Epithelial cell of esophagus (primary cell): Measurements from ENCODE around the gene SEC31A.

ENCODE experiments used
- DNase-seq: peaks from one replicate; pipeline ENCODE4 v3.0.0; 2010; ENCODE audit warnings: low read depth
- H3K4me3 ChIP-seq: 2 replicates; pipeline ENCODE4 v1.5.1; 2011; ENCODE audit warnings: mild to moderate bottlenecking, low read length, control low read depth
- TF ChIP-seq, protein P1 (sequence below): IDR thresholded peaks from 2 replicates; pipeline ENCODE4 v1.5.1; 2011; ENCODE audit warnings: low read depth, mild to moderate bottlenecking, low read length, control low read depth, inconsistent platforms; ENCODE audit not compliant: insufficient read depth; ENCODE audit errors: missing control alignments

Gene SEC31A

DNA sequence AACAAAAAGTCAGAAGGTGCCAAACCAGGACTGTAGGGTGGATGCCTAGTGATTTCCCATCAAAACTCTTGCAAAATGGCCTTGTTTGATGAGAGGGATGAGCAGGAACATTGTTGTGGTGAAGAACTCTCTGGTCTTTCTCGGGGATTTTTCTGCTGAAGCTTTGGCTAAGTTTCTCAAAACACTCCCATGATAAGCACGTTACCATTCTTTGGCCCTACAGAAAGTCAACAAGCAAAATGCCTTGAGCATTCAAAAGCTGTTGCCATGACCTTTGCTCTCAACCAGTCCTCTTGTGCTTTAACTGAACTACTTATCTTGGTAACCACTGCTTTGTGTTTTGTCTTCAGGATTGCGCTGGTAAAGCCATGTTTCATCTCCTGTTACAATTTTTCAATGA is 3.0 kb upstream of the SEC31A start:
- H3K4me3 ChIP-seq, result no peak overlapping the region
- no peak for DNase-seq
- TF ChIP-seq, protein P1, sequence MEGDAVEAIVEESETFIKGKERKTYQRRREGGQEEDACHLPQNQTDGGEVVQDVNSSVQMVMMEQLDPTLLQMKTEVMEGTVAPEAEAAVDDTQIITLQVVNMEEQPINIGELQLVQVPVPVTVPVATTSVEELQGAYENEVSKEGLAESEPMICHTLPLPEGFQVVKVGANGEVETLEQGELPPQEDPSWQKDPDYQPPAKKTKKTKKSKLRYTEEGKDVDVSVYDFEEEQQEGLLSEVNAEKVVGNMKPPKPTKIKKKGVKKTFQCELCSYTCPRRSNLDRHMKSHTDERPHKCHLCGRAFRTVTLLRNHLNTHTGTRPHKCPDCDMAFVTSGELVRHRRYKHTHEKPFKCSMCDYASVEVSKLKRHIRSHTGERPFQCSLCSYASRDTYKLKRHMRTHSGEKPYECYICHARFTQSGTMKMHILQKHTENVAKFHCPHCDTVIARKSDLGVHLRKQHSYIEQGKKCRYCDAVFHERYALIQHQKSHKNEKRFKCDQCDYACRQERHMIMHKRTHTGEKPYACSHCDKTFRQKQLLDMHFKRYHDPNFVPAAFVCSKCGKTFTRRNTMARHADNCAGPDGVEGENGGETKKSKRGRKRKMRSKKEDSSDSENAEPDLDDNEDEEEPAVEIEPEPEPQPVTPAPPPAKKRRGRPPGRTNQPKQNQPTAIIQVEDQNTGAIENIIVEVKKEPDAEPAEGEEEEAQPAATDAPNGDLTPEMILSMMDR, result no peak

DNA sequence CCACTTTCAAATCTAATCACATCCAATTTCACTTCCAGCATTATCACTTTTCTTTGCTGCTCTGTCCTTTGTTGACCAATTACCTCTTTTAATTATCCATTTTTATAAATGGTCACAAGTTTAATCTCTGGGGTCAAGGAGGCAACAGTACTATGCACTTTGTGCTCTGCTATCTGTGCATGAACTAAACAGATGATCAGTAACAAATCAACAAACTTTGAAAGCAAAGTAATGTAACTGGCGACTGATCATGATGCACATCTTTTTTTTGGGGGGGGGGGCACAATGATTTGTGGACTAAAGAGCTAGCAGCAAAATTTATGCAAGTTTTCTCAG is 1.5 kb upstream of the SEC31A start:
- TF ChIP-seq, protein P1, result no peak
- H3K4me3 ChIP-seq, result no peak overlapping the region
- DNase-seq, result no peak

DNA sequence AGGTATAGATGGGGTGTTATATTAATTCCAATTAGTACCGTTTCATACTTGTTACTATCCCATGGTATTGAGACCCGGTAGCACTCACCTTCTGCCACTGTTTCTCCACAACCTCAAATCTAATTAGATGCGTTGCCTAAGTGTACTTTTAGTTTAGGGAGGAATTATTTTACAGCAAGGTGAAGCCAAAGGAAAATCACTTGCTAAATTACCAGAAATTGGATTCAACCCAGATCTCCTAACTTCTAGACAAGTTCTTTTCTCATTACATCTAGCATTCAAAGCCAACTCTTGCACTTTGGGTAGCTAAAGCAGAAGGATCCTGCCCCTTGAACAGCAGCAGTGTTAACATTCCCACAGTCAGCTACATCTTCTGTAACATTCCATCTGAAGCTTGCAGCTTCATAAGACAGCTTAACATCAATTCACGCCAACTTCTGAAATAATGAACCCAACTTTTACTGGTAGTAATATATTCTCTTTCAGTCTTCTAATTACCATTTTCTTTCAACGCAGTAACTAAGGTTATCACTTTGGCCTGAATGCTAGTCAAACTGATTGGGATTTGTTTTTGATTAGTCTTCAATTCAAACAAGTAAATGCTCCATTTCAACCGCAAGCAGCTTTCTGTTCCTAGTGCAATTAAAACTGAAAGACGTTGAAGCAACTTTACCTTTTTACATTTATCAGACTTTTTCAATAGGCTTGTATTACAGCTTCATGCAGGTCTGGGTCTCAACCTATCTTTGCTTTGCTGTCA is 934 bp upstream of the SEC31A start:
- DNase-seq, result peak; percentile 9
- TF ChIP-seq, protein P1, result no peak

DNA sequence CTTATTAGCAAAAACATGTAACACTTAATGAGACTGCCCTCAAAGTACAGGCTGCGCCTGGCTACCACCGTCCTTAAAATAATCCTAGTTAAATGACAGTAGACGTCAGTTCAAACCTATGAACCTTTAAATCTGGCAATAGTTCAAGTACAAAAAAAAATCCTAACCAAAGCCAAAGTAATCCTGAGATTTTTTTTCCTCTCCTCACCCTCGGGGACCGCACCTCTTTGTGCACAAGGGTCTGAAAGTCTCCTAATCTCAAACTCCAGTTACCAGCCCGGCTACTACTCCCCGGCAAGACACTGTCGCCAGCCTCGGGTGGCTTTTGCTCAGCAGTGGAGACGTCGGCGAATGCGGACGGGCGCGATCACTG is 439 bp downstream of the SEC31A start:
- TF ChIP-seq, protein P1, result no peak
- peak overlapping the region; percentile 66 for H3K4me3 ChIP-seq
- DNase-seq, result no peak

More for the DNA sequence above, 934 bp upstream of the SEC31A start:
- H3K4me3 ChIP-seq, result peak overlapping the region; percentile 66

DNA sequence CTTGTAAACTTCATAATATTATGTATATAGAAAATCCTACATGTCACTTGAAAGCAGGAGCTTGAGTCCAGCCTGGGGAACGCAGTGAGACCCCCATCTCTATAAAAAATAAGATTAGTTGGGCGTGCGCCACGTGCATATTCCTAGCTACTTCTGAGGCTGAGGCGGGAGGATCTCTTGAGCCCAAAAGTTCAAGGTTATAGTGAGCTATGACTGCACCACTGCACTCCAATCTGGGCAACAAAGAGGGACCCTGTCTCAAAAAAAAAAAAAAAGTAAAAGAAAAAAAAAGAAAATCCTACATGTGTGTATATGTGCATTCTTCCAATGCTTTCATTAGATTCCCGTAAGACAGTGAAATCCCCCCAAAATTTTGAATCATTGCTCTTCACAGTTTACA is 1.7 kb downstream of the SEC31A start:
- DNase-seq, result no peak
- TF ChIP-seq, protein P1, result no peak
- H3K4me3 ChIP-seq, result peak overlapping the region; percentile 66

DNA sequence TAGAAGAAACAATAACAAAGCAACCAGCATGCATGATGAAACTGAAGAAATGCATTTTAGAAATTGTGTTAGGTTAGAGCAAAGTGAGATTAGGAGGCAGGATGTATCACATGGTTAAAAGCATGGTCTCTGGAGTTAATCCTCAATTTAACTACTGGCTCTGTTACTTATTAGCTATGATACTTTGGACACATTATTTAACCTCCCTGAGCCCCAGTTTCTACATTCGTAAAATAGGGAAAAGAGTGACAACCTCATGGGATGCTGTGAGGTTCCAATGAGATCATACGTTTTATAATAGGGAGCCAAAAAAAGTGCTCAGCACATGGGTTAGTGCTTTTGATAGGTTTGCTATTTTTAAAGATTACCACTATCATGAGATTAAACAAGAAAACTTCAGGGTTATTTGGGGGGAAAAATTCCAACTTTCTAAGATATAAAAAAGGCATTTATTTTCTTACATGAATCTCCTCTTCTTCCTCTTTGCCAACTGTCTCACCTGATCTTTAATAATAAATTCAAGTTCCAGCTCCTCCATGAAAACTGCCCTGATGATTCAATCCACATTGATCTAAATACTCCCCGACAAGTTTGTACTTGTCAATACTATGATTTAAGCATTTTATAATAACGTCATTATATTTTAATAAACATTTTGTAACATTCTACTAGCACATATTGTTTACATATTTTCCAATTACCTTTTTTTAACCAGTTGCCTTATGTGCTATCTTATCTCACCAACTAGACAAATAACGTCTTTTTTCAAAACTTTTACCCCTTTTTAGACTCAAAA is 4.6 kb downstream of the SEC31A start:
- TF ChIP-seq, protein P1, result no peak
- peak overlapping the region; percentile 14 for H3K4me3 ChIP-seq
- DNase-seq, result peak; percentile 85
